BLaER1 treated with 17β-estradiol and CSF1 and Interleukin-3, amounts not matched to agents 10 nM and 100 nM (cell line): ENCODE measurements around the gene REEP3.

ENCODE experiments used
- H3K27ac ChIP-seq, 11 experiments: shearing (Covaris generic); formaldehyde crosslinking; 2 replicates each; pipeline ENCODE4 v1.8.1; 2022
- H3K27me3 ChIP-seq, 11 experiments: shearing (Covaris generic); formaldehyde crosslinking; 2 replicates each; pipeline ENCODE4 v1.8.1; 2022
- H3K36me3 ChIP-seq, 11 experiments: shearing (Covaris generic); formaldehyde crosslinking; 2 replicates each; pipeline ENCODE4 v1.8.1; 2022
- H3K4me1 ChIP-seq, 10 experiments: shearing (Covaris generic); formaldehyde crosslinking; 2 replicates each; pipeline ENCODE4 v1.8.1; 2022
- H3K4me2 ChIP-seq, 11 experiments: shearing (Covaris generic); formaldehyde crosslinking; 2 replicates each; pipeline ENCODE4 v1.8.1; 2022
- H3K4me3 ChIP-seq, 10 experiments: shearing (Covaris generic); formaldehyde crosslinking; 2 replicates each; pipeline ENCODE4 v1.8.1; 2022
- H3K9ac ChIP-seq, 11 experiments: shearing (Covaris generic); formaldehyde crosslinking; 2 replicates each; pipeline ENCODE4 v1.8.1; 2022
- H3K9me3 ChIP-seq, 11 experiments: shearing (Covaris generic); formaldehyde crosslinking; replicated peaks in 1 of 11; 2 replicates each; pipeline ENCODE4 v1.8.1; 2022
- H4K20me1 ChIP-seq, 11 experiments: shearing (Covaris generic); formaldehyde crosslinking; 2 replicates each; pipeline ENCODE4 v1.8.1; 2022
- Cebpa-rat ChIP-seq, 11 experiments: shearing (Covaris generic); IDR thresholded peaks; 2 replicates each; pipeline ENCODE4 v1.8.1; 2022

Gene REEP3

DNA sequence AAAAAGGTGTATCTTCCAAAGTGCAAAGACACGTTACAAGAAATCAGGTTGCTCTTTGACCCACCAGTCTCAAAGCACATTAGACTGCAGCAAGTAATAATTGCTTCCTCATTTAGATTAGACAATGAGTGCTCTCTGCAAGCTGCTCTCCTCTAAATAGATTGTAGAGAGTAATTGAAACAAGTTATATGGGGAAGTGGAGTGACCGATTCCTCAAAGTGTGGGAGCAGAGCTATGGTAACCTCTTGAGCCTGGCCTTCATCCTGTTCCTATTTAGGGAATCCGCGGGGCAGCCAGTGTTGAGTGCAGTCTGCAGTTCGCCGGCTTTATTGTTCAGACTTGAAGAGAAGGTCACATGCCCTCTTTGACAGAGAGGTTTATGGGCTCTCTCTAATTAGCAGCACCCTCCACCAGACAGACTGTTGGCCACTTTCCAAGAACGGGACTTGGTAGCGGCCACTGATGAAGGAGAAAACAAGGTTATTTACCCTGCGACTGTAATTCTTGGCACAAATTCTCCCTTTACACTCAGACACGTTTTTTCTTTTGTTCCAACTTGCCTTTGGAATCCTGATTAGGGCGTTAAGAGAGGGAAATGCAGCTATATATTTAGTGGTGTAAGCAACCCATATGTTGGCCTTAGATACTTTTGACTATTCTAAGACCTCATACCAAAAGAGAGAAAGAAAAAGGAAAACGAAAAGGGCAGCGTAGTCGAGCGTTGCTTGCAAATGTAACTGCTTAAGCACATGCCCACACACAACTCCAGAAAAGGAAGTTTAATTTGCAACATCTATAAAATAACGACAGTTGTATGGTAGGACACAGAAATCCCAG lies 107.5 kb downstream of the REEP3 start:
- Histone ChIP-seq H4K20me1 (peaks cover 0 to 10% (median 0%) of the 10 kb centered on the region in 11 experiments; a peak in 2 of 22 replicates), H3K9me3 (no peaks in the 10 kb centered on the region), H3K4me3 (peak overlapping the region; percentile 61 to 78 (median 68)), H3K4me1 (peaks cover 38 to 58% (median 52%) of the 10 kb centered on the region in 10 experiments), H3K27ac (peak overlapping the region; percentile 37 to 94 (median 83); a peak in 21 of 22 replicates), H3K27me3 (0 out of 22 replicates have a peak, but pooled peaks cover 0 to 9% (median 0%) of the 10 kb centered on the region in 11 experiments), H3K4me2 (peak overlapping the region; percentile 85 to 95 (median 89)), H3K36me3 (no peaks in the 10 kb centered on the region), H3K9ac (peak overlapping the region; percentile 74 to 88 (median 82); a peak in 21 of 22 replicates)
- TF ChIP-seq Cebpa-rat (IDR thresholded peaks at IDR 0.05) = no peak

DNA sequence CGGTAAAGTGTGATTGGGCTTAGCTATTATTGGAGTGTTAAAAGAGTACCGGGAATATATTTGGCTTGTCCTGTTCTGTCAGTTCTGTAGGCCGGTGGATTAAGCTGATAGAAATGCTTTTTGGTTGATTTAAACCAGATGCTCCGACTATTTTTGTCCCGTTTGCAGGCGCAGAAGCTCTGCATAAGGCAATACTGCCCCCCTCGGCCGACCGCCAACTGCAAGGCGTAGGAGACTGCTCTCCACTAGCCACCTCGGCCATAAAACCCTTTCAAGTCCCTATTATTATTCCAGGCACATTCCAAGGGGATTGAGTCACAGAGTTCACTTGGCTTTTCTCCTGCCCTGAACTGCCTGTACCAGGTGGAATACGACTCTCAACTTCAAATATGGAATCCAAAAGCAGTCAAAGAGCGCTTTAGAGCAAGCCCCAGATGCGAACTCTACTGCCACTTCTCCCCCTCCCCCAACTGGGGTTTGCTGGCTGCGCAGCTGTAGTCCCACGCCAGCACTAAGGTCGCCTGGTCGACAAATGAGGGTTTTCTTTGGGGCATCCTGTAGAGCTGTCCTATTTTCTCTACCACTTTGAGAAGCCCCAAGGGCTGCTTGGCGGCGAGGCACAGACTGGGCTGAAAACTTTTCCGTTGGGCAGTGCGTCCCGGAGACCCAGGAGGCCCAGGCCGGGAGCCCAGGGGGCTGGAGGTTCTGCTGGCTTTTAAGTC lies 108.3 kb downstream of the REEP3 start:
- Histone ChIP-seq H3K9ac (peak overlapping the region; percentile 74 to 88 (median 82)), H3K4me2 (peak overlapping the region; percentile 85 to 95 (median 89)), H3K27ac (peak overlapping the region; percentile 57 to 94 (median 83); a peak in 21 of 22 replicates), H3K27me3 (0 out of 22 replicates have a peak, but pooled peaks cover 0 to 9% (median 0%) of the 10 kb centered on the region in 11 experiments), H4K20me1 (peaks cover 0 to 10% (median 0%) of the 10 kb centered on the region in 11 experiments; a peak in 2 of 22 replicates), H3K4me3 (peak overlapping the region; percentile 61 to 78 (median 68)), H3K4me1 (peaks cover 40 to 66% (median 59%) of the 10 kb centered on the region in 10 experiments), H3K9me3 (no peaks in the 10 kb centered on the region), H3K36me3 (no peaks in the 10 kb centered on the region)
- TF ChIP-seq Cebpa-rat (IDR thresholded peaks at IDR 0.05) = no peak

DNA sequence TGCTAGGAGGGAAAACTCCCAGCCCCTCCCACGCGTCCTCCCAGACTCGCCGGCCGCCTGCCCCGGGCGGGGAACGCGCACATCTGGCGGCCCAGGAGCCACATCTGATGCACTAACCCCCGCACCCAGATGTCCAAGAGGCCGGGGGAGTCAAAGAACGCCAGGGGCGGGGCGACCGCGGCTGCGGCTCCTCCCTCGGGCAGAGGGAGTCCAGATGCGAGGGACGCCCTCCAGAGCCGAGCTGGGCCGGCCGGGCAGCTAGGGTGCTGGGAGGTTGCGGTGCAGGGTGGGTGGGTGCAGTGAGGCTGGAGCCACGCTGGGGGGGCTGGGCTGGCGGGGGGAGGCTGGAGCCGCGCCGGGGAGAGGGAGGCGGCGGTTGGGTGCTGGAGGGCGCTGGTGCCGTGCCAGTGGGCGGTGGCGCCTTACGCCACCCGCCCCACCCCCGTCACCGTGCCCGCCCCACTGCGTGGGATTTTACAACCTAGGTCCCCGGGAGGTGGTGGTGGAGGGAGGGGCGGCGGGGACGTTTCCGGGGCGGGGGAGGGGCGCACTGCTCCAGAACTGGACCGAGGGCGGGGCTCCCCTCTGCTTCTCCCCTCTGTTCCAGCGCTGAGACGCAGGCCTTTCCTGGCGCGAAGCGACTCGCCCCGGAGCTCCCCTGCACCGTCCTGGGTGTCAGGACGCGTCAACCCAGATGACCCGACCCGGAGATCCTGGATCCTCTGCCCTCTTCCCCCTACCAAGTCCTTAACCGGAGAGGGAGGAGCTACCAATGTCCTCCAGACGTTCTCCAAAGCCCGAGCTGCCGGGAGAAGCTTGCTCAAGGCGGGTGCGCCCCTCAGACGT lies 109.1 kb downstream of the REEP3 start:
- Histone ChIP-seq H3K4me1 (peaks cover 40 to 74% (median 67%) of the 10 kb centered on the region in 10 experiments), H4K20me1 (peaks cover 0 to 10% (median 0%) of the 10 kb centered on the region in 11 experiments; a peak in 2 of 22 replicates), H3K36me3 (no peaks in the 10 kb centered on the region), H3K27ac (peak overlapping the region; percentile 57 to 94 (median 83); a peak in 21 of 22 replicates), H3K4me3 (peak overlapping the region; percentile 61 to 78 (median 68)), H3K27me3 (0 out of 22 replicates have a peak, but pooled peaks cover 0 to 9% (median 0%) of the 10 kb centered on the region in 11 experiments), H3K9me3 (no peaks in the 10 kb centered on the region), H3K9ac (peak overlapping the region; percentile 74 to 88 (median 82)), H3K4me2 (peak overlapping the region; percentile 85 to 95 (median 90))
- TF ChIP-seq Cebpa-rat (IDR thresholded peaks at IDR 0.05) = no peak

DNA sequence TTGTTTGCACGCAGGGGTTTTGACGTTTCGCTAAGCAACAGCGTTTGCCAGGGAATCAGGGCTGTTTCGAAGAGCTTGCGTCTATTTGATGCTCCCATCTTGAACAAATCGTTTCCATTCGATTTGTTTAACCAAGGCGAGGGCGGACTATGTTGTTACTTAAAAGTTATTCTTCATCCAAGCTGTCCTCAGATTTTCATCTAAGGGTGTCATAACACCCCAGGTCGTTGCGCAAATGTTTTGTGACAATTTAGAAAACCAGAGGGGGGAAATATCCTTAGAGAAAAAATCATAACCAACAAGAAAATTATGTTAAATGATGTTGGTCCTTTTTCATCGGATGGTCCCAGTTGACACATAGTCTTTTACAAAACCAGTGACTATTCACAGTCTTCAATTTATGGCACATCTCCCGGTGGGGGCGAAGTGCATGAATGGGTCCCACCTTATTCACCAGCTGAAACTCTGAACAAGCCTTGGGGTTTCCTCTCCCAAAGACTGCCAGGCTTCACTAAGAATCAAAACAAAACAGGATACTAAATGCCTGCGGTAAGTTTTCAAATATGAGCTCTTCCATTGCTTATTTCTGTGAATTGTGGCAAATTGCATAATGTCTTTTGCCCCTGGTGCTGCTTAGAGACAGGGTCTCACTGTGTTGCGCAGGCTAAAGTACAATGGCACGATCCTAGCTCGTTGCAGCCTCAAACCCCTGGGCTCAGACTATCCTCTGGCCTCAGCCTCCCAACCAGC lies 109.9 kb downstream of the REEP3 start:
- no peaks in the 10 kb centered on the region for H3K36me3 ChIP-seq
- peaks cover 0 to 10% (median 0%) of the 10 kb centered on the region in 11 experiments; a peak in 2 of 22 replicates for H4K20me1 ChIP-seq
- peak overlapping the region; percentile 70 to 88 (median 82); a peak in 21 of 22 replicates for H3K9ac ChIP-seq
- H3K4me2 ChIP-seq = peak overlapping the region; percentile 77 to 91 (median 85)
- peak overlapping the region in 10 of 11 experiments; percentile 69 to 94 (median 83); a peak in 21 of 22 replicates for H3K27ac ChIP-seq
- no peaks in the 10 kb centered on the region for H3K9me3 ChIP-seq
- no peak for TF ChIP-seq Cebpa-rat (IDR thresholded peaks at IDR 0.05)
- H3K4me1 ChIP-seq = peaks cover 40 to 71% (median 67%) of the 10 kb centered on the region in 10 experiments
- H3K4me3 ChIP-seq = peak overlapping the region; percentile 61 to 78 (median 68)
- 0 out of 22 replicates have a peak, but pooled peaks cover 0 to 5% (median 0%) of the 10 kb centered on the region in 11 experiments for H3K27me3 ChIP-seq

DNA sequence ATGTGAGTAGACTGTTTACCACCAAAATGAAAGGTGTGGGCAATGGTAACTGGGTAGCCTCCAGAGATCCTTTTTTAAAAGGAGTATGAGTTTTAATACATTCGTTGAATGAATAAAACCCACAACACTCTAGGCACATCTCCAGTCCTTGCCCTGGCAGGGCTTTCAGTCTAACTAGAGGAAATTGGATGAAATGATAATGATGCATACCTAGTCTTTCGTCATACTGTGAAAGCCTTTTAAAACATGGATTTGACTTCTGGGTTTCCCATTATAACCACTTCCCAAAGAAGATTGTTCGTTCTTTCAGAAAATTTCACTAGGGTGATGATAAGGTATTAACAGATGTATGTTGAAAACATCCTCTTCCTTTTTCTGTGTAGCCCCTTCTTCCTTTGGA lies 110.8 kb downstream of the REEP3 start:
- Histone ChIP-seq H3K36me3 (no peaks in the 10 kb centered on the region), H3K9me3 (no peaks in the 10 kb centered on the region)

DNA sequence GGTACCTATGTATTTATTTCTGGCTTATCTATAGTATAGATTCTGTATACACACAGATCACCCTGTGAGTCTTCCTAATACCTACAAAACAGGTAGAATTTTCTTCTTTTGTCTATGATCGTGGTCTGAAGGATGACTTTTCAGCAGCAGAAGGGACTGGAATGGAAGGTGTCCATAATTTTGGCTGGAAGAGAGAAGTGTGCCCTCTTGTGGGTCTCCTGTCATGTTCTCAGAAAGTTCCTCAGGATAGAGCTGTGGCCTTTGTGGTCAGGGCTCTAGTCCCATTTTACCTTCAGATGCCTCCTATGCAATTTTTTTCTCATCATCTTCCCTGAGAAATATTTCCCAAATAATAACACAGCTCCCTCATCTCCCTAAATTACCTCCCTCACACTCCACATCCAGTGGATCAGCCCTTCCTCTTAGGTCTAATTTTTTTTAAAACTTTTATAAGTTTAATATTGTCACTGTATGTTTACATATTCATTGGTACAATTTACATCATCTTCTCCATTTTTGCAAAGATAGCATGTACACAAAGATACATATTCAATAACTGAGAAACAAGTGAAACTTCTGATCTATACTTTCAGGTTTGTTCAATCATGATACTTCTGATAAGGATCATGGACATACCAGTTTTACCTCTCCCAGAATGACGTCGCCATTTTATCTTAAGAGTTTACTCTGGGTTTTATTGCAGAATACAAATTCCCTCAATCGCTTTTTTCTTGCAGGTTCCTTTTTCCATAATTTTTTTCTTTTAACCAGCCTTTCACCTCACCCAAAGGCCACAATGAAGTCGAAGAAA lies 112.7 kb downstream of the REEP3 start:
- Histone ChIP-seq H3K9ac (no peak overlapping the region), H3K4me2 (peak overlapping the region in 10 of 11 experiments; percentile 2 to 64 (median 52); a peak in 16 of 22 replicates), H3K9me3 (no peaks in the 10 kb centered on the region), H3K36me3 (no peaks in the 10 kb centered on the region), H3K27ac (no peak overlapping the region), H3K4me1 (peaks cover 20 to 46% (median 42%) of the 10 kb centered on the region in 10 experiments), H3K27me3 (no peaks in the 10 kb centered on the region), H3K4me3 (no peak overlapping the region), H4K20me1 (peaks cover 0 to 3% (median 0%) of the 10 kb centered on the region in 11 experiments; a peak in 1 of 22 replicates)
- TF ChIP-seq Cebpa-rat (IDR thresholded peaks at IDR 0.05) = no peak

More for the DNA sequence above, 110.8 kb downstream of the REEP3 start:
- no peak for TF ChIP-seq Cebpa-rat (IDR thresholded peaks at IDR 0.05)
- Histone ChIP-seq H3K27me3 (0 out of 22 replicates have a peak, but pooled peaks cover 0 to 4% (median 0%) of the 10 kb centered on the region in 11 experiments), H3K4me2 (peak overlapping the region in 10 of 11 experiments; percentile 77 to 91 (median 85); a peak in 21 of 22 replicates), H3K4me3 (no peak overlapping the region), H4K20me1 (peaks cover 0 to 10% (median 0%) of the 10 kb centered on the region in 11 experiments; a peak in 2 of 22 replicates), H3K27ac (peak overlapping the region in 2 of 11 experiments; percentile 84 to 89; a peak in 4 of 22 replicates), H3K9ac (no peak overlapping the region; a peak in 1 of 22 replicates), H3K4me1 (peaks cover 34 to 65% (median 60%) of the 10 kb centered on the region in 10 experiments)
